HFF-Myc (cell line): ENCODE measurements around the gene PSMD10.

Experiments
- DNase-seq: peaks from one replicate; pipeline ENCODE4 v3.0.0-alpha.2; 2011; ENCODE audit warnings: low read depth; ENCODE audit errors: extremely low read depth
- H3K4me3 ChIP-seq: replicated peaks from 2 replicates; pipeline ENCODE4 v1.5.1; 2011; ENCODE audit warnings: low read depth, mild to moderate bottlenecking, control low read depth, low read length
- TF ChIP-seq, protein P1 (sequence below): IDR thresholded peaks from 2 replicates; pipeline ENCODE4 v1.5.1; 2012; ENCODE audit warnings: mild to moderate bottlenecking, low read depth, low read length, control low read depth; ENCODE audit errors: missing control alignments

Gene PSMD10

DNA sequence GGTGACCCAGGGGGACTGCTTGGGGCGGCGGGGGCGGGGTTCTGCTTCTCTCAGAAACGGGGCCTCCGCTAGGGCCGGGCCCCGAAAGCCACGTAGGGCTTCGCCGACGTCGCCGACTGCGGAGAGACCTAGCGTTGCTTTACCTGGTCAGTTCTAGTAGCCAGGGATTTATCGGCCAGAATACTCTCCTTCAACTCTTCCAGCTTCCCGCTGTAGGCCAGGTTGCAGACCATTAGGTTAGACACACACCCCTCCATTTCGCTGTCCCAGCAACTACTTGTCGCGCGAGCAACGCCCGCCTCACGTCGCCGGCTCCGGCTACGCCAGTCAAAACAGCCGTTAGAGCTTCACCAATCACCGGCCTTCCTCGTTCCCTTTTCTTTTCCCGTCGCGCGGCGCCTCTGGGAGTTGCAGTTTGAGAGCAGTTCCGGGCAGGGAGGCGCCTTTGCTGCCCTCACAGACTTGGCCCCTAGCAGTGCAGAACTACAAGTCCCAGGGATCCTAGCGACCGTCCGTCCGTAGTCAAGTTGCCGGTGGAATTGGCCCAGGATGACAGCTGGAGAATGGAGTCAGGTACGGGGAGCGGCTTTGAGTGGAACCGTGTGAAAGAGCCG lies at the start of gene PSMD10, which contains the start of gene ATG4A:
Gene PSMD10, minus strand, starts transcription at position 279 of the 614 bp plus-strand sequence. Its CDS starts 22 bp downstream, at position 257.
Gene ATG4A, plus strand, starts transcription at position 515 of the 614 bp plus-strand sequence. Its CDS starts 49 bp downstream, at position 564.
- DNase-seq: peak; percentile 78
- TF ChIP-seq, protein P1, sequence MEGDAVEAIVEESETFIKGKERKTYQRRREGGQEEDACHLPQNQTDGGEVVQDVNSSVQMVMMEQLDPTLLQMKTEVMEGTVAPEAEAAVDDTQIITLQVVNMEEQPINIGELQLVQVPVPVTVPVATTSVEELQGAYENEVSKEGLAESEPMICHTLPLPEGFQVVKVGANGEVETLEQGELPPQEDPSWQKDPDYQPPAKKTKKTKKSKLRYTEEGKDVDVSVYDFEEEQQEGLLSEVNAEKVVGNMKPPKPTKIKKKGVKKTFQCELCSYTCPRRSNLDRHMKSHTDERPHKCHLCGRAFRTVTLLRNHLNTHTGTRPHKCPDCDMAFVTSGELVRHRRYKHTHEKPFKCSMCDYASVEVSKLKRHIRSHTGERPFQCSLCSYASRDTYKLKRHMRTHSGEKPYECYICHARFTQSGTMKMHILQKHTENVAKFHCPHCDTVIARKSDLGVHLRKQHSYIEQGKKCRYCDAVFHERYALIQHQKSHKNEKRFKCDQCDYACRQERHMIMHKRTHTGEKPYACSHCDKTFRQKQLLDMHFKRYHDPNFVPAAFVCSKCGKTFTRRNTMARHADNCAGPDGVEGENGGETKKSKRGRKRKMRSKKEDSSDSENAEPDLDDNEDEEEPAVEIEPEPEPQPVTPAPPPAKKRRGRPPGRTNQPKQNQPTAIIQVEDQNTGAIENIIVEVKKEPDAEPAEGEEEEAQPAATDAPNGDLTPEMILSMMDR: no peak
- peak within 1 kb of the TSS; percentile 68 for H3K4me3 ChIP-seq

DNA sequence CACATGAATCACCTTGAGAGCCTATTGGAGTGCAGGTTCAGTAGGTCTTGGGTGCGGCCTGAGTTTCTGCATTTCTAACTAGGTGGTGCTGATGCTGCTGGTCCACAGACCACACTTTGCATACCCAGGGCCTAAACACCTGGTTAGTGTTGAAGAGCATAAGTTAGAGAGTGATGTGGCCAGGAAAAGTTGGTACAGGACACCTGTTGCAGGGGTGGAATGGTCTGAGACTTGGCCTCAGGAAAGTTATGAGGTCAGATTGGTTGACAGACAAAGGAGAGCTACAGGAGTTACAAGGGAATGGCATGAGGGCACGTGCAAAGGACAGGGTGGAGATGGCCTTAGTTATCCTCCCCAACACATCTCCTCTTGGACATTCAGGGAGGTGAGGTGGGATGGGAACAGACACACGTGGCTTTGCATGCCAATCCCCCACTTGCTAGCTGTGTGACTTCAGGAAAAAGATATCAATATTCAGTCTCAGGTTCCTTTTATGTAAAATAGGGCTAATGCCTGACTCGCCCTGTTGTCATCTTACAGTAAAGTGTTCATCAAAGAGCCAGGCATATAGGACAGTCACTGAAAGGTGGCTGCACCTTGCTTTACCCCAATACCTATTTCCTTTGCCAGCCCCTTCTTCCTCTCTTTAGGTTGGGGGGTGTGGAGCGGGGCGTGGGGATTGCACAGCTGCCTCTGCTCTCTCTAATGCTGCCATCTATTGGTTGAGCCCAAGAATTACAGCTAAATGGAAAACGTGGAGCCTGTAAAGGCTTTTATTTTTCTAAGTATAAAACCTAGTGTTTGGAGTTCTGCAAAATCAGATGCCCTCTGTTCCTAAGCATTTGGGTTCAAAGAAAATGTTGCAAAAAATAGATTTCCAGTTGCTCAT lies 47.7 kb upstream of the PSMD10 start:
- TF ChIP-seq, protein P1: peak; percentile 49
- H3K4me3 ChIP-seq: no peak overlapping the region
- no peak for DNase-seq

DNA sequence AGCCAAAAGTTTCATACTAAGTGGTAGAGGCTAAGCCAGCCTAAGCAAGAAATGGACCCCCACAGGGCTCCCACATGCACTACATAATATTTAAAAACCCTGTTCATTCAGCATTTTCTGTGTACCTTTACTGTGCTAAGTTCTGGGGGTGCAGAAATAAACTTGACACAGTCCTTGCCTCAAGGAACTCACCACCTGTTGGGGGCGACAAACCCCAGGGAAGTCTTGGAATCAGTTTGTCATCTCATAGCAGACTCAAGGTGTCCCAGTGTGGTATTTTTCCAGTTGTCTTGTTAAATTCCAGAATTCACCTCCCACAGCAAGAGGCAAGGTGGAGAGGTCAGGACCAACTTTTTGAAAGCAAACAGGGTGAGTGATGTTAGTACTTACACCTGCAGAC lies 43.4 kb upstream of the PSMD10 start:
- TF ChIP-seq, protein P1: no peak
- H3K4me3 ChIP-seq: no peak overlapping the region
- no peak for DNase-seq

- TF ChIP-seq, protein P1: no peak
- no peak overlapping the region for H3K4me3 ChIP-seq
- no peak for DNase-seq
Measured at GRCh38 chrX:108132876-108133275, 41.5 kb upstream of the PSMD10 start.

DNA sequence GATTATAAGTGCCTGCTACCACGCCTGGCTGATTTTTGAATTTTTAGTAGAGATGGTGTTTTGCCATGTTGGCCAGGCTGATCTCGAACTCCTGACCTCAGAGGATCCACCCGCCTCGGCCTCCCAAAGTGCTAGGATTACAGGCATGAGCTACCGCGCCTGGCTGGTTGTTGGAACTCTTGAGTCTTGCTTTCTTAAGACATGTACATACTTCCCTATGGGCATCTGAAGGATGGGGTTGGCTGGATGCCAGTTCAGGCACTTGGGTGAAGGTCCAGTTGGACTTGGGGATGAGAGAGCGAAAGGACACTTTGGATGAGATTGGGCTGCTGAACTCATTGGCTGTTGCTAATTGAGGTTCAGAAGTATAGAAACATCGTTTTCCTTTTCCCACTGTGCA lies 40.7 kb upstream of the PSMD10 start:
- no peak overlapping the region for H3K4me3 ChIP-seq
- TF ChIP-seq, protein P1: no peak
- DNase-seq: no peak

- H3K4me3 ChIP-seq: no peak overlapping the region
- DNase-seq: no peak
- TF ChIP-seq, protein P1: no peak
Measured at GRCh38 chrX:108131471-108131870, 40.1 kb upstream of the PSMD10 start.
